Suppressor macrophage treated with lipopolysaccharide for 1 hour (primary cell): ENCODE data around the gene OLFM4.

Experiments
- DNase-seq, 3 donors: peaks; one replicate each; pipeline ENCODE4 v3.0.0-alpha.2; 2020 to 2022

Gene OLFM4

DNA sequence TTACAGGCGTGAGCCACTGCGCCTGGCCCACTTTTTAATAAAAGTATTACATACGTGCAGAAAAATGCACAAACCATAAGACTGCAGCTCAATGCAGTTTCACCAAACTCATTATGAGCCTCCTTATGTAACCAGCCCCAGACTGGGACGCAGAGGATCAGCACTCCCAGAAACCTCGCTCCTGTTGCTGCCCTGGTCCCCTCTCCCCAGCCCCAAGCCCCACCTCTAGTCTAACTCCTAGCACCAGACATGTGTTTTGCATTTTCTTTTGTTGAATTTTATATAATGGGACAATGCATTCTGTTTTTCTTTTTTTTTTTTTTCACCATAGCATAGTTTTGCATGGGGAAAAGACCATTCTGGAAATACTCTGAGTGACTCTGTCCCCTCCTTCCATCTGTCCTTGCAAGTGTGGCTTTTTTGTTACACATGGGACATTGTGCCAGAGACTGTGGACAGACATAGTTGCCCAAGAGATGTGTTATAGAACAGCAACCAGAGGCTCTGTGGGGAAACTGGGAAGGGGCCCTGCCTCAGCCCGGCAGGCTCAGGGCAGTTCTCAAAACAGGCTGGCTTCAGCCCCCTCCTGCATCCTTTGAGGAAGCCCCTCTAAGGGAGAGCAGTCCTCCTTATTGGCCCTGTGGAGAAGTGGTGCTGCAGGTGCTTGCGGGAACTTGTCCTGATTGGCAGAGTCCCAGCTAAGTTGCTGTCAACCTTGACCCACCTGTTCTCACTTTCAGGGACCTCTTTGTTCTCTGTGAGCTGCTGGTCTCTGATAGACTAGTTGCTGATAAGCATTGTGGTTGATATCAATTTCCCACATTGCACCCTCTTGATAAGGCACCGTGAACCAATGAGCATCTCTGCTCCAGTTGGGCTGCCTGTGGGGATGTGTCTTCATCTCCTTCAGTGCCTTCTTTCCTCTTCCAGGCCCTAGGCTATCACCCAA lies 13.8 kb upstream of the OLFM4 start:
- DNase-seq = no peak

DNA sequence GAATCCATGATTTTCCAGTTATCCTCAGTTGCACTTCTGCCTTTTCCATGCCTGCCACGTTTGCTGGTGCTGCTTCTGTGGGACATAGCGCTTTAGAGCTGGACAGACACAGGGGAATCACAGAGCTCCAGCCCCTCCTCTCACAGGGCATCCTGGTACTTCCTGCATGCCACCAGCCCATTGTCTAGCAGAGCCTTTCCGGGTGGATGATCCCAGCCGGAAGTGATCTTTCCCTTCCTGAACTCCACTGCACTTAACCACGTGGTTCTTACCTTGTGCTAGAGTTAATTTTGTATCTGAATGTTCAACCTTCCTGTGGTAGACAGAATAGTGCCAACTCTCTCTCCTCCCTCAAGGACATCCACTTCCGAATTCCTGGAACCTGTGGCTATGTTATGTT lies 12.6 kb upstream of the OLFM4 start:
- no peak for DNase-seq

DNA sequence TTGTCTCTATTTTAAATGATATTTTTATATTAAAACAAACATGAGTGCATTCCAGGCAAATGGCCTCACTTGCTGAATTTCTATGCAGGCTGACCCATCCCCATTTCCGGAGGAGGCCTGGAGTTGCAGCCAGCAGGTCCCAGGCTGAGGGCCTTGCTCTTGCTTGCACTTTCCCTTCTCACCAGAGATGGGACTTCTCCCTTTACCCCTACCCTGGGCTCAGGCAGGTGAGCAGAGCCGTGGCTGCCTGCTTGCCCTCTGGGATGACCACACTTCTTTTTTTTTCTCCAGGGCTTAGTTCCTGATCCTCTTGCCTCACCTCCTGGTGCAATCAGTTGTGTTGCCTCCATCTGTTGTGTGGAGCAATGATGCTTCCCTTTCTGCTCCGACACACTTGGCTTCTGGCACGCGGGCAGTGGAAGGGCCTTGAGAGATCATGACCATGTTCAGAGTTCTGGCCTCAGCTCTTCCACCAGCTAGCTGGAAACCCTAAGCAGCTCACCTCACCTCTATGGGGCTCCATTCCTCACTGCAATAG lies 11.1 kb upstream of the OLFM4 start:
- peak in 2 of 3 donors; percentile 13 to 28 for DNase-seq

- no peak for DNase-seq
These were observed 9.6 kb upstream of the OLFM4 start for GRCh38 chr13:53018690-53019647.

GRCh38 chr13:53020764-53021335 lies 7.8 kb upstream of the OLFM4 start:
- DNase-seq = no peak

GRCh38 chr13:53023246-53023645 lies 5.4 kb upstream of the OLFM4 start:
- DNase-seq = no peak

DNA sequence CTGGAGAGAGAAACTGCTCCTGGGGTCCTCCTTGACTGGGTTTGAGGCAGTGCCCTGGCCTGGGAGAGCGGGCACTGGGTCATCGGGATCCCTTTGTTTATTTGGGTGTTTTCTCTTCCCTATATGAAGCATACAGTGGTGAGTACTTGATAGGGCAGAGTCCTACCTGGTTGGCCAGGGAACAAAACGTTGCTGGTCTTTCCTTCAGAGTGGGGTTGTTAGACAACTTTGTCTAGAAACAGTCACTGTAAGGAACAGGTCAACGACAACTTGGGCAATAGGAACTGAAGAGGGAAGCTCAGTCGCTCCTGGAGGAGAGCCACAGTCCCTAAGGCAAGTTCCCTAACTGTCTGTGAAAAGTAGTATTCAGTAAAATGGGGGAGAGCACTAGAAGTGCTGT lies 550 bp upstream of the OLFM4 start:
- DNase-seq = no peak

DNA sequence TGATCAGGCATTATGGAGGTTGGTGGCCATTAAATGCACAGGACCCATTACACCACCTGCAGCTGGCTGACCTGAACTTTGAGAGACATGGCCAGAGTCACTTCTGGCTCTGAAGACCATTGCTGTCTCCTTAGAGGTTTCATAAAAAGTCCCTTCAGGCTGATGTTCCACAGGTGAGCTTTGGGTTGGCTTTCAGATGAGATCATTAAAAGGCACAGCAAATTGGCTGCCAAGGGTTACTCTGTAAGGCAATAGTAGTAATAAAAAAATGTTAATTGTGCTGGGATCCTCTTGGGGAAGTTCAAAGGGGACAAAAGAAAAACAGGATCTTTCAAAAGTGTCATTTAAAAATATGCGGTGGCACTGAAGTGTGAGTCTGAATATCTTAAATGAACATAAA lies 4.2 kb downstream of the OLFM4 start:
- DNase-seq = no peak

DNA sequence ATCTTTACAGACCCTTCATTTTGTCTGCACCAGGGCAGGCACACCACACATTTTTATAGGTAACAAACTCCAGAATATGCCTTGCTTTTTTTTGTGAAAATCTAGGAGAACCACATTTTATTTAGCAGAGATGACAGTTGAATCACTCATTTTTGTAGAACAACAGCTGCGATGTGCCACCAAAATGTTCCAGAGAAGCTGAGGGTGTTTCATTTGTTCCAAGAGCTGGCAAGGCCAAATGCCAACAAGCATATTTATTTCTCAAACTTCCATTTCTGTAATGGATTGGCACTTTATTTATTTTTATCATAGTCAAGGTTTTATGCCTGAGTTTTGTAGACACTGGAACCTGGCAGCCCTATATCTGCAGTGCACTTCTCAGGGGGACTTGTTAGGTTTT lies 10.4 kb downstream of the OLFM4 start:
- DNase-seq = no peak

GRCh38 chr13:53041968-53042516 lies 13.4 kb downstream of the OLFM4 start:
- peak in 1 of 3 donors; percentile 1 for DNase-seq

DNA sequence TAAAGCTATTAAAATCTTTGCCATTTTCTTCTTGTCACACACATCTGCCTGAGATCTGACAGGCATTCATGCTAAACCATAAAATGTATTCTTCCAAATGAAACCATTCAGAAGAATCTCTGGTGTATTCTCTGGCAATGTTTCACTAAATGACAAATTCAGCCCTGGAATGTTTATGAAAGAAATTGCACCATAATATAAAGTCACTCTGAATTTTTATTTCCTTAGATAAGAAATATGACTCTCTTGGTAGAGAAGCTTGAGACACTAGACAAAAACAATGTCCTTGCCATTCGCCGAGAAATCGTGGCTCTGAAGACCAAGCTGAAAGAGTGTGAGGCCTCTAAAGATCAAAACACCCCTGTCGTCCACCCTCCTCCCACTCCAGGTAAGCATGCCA lies 14.3 kb downstream of the OLFM4 start:
- no peak for DNase-seq

GRCh38 chr13:53043398-53043797 lies 14.8 kb downstream of the OLFM4 start:
- DNase-seq = no peak

- no peak for DNase-seq
These were observed 16.6 kb downstream of the OLFM4 start for GRCh38 chr13:53045189-53045588.

DNA sequence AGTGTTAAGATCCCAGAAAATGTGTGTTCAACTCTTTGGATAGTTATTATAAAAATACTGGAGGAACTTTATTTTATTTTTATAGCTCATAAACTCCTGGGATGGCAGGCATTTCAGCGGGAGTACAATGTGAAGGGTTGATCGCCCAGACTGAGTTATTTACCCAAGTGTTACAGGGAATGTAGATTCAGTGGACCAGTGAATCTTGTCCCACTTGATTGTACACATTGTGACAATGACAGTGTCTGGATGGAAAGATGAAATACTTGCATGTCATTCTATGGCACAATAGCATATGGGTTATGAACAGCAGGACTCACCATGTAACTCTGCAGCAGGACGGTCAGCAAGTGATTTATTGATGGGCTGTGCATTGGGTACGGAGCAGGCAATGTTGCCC lies 20.3 kb downstream of the OLFM4 start:
- no peak for DNase-seq

- DNase-seq = no peak
These were observed 21.5 kb downstream of the OLFM4 start for GRCh38 chr13:53050151-53050550.

DNA sequence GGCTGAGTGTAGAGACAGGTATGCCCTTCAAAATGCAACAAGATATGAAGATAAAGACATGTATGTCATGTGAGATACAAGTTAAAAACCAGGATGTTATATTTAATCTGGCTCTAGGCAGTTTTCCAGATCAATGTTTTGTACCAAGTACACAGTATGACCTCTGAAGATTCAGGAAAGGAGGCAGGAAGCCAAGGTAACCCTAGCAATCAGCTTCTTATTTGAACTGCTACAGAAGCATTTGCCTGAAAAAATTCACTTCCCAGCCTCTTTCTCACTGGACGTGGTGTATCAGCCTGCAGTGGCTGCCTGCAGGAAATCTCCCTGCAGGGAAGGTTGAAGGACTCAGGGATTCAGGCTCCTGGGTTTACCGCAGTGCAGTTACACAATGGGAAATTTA lies 24.1 kb downstream of the OLFM4 start:
- no peak for DNase-seq

GRCh38 chr13:53054569-53054968 lies 26.0 kb downstream of the OLFM4 start:
- no peak for DNase-seq

DNA sequence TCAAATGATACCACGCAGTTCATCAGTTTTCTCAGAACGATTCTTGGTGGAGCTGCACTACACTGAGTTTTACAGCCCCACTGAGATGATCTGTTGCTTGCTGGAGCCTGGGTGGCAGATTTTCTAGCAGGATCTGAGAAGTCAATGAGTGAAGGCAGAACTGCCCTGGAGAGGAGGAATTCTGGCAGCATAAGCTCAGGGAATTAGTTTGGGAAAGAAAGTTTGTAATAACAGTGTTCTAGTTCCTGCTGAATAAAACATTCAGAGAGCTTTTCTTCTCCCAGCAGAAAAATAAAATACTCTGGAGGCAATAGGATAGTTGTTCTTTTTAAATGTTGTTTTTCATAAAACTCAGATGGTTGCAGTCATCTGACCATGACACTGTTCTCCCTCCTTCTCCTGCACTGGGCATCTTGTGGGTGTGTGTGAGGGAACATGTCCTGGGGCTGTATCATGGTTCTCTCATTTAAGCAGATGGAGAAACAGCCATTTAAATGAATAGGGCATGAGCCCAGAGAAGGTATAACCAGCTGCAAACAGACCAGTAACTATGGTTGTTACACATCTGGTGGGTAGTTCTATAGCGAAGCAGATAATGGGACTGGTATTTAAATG lies 29.6 kb downstream of the OLFM4 start:
- DNase-seq = no peak

DNA sequence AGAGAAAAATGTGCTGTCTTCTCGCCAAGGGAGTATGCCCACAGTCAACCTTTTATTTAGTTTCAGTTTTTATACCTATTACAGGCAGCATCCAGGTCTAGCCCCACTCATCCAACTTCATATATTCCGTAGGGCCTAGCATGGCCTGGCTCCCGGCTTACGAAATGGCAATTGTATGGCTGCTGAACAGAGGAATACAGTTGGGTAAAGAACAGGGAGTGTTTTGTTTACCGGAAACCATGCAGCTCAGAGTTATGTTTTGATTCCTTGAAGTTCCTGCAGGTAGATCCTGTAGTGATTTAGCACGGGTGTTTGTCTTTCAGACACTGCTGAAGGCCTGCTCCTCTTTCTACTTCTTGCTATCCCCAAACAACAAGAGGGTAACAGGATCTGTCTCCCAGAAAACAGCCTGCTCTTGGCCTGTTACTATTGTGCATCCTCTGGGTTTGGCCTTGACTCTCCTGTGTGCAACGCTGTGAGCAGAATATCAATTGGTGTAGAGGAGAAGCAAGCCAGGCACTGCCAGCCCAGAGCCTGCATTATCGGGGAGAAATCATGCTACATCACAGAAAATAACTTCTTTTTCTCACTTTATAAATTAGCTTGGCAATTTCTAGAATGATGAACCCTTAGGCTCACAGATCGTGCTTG lies 32.4 kb downstream of the OLFM4 start:
- DNase-seq = no peak

- DNase-seq = no peak
These were observed 36.1 kb downstream of the OLFM4 start for GRCh38 chr13:53064731-53065130.

- no peak for DNase-seq
These were observed 37.8 kb downstream of the OLFM4 start for GRCh38 chr13:53066411-53066810.
